AG10803 (cell line): ENCODE data around the gene L1CAM.

Experiments
- DNase-seq: peaks from one replicate; pipeline ENCODE4 v3.0.0; 2010; ENCODE audit warnings: low read depth
- H3K4me3 ChIP-seq: 2 replicates; pipeline ENCODE4 v1.5.1; 2011; ENCODE audit warnings: mild to moderate bottlenecking, low read length, control low read depth
- TF ChIP-seq, protein P1 (sequence below): conservative IDR thresholded peaks from 2 replicates; pipeline ENCODE4 v1.5.1; 2011; ENCODE audit warnings: mild to moderate bottlenecking, low read length, control low read depth, inconsistent platforms

Gene L1CAM

DNA sequence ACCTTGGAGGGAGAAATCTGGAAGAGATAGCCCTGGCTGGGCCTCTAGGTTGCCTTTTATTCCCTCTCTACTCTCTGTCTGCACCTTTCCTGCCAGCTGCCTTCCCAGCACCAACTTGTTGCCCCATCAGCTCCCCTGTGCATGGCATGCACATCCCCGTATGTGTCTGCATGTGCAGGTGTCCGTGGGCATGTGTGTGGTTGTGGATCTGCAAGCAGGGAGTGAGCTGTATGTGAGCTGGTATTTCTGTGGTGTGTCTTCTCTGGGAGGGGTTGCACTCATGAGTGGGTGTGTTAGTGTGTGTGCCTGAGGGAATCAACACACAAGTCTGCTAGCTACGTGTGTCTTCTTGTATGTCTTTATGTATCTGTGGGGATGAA lies 9.9 kb downstream of the L1CAM start:
- H3K4me3 ChIP-seq: no peak overlapping the region
- TF ChIP-seq, protein P1, sequence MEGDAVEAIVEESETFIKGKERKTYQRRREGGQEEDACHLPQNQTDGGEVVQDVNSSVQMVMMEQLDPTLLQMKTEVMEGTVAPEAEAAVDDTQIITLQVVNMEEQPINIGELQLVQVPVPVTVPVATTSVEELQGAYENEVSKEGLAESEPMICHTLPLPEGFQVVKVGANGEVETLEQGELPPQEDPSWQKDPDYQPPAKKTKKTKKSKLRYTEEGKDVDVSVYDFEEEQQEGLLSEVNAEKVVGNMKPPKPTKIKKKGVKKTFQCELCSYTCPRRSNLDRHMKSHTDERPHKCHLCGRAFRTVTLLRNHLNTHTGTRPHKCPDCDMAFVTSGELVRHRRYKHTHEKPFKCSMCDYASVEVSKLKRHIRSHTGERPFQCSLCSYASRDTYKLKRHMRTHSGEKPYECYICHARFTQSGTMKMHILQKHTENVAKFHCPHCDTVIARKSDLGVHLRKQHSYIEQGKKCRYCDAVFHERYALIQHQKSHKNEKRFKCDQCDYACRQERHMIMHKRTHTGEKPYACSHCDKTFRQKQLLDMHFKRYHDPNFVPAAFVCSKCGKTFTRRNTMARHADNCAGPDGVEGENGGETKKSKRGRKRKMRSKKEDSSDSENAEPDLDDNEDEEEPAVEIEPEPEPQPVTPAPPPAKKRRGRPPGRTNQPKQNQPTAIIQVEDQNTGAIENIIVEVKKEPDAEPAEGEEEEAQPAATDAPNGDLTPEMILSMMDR: no peak
- DNase-seq: no peak

DNA sequence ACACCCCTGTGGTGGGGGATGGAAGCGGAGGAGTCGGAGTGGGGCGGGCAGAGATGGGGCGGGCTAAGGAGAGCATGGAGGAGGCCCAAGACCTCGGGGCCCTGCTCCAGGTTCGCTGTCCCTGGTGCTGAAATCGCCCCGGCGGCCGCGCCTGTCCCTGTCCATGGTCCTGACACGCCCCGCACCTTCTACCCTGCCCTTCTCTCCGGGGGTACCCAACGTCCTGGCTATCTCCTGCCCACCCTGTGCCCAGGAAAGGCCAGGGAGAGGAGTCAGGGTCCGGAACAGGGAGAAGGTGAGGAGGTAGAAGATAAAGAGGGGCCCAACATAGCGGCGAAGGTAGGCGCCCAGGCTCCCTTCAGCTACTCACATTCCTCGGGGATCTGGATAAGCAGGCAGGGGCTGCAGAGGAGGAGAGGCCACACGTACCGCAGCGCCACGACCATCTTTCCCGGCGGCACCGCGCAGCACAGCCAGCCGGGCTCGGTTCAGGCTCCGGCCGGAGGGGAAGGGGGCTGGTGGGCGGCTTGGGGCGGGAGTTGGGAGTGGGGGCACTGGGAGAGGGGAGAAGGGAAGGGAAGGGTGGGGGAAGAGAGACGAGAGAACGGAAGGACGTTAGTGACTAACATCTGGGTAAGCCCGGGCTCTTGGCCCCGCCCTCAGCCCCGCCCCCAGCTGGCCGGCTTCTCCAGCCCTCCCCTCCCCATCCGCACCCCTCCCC lies 10.4 kb downstream of the L1CAM start:
- DNase-seq: peak; percentile 8
- H3K4me3 ChIP-seq: no peak overlapping the region
- TF ChIP-seq, protein P1: no peak

DNA sequence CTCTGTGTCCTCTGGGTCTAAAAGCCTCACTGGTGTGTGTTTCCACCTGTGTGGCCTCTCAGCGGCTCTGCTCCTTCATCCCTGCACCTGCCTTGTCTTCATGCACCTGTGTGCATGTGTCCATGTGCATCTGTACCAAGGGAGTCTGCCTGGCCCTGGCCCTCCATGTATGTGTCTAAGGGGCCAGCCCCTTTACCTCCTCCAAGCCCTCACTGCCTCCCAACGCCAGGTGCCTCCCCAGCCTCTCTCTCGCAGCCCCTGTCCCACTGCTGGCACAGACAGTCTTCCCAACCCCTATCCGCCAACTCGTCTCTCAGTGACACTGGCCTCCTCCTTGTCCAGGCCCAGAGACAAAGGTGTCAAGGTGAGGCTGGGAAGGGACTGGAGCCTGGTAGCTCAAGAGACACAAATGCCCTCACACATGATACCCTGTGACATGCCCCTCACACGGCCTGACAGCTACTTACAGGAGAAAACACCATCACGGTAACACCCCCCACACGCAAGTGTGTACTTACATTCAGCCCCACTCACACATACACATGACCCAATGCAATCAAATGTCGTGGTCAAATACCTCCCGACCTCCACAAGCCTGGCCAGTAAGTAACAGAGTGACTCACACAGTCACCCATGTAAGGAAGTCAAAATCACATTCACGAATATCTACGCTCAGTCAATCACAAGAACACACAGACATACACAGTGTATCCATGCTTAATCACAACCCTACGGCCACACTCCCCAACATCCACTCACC lies 11.4 kb downstream of the L1CAM start:
- H3K4me3 ChIP-seq: no peak overlapping the region
- TF ChIP-seq, protein P1: no peak
- no peak for DNase-seq

DNA sequence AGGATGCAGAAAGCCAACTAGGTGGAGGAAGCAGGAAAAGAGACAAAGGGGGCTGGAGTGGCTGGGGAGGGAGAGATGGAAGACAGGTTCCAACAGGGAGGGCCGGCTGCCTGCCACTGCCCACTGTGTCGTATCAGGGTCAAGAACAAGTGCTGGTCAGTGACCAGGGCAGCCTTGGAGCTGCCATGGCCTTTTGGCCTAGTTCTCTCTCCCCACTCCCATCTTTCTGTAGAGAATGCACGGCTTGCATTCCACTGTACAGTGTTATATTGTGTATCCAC lies 11.9 kb downstream of the L1CAM start:
- no peak for DNase-seq
- TF ChIP-seq, protein P1: no peak
- no peak overlapping the region for H3K4me3 ChIP-seq

DNA sequence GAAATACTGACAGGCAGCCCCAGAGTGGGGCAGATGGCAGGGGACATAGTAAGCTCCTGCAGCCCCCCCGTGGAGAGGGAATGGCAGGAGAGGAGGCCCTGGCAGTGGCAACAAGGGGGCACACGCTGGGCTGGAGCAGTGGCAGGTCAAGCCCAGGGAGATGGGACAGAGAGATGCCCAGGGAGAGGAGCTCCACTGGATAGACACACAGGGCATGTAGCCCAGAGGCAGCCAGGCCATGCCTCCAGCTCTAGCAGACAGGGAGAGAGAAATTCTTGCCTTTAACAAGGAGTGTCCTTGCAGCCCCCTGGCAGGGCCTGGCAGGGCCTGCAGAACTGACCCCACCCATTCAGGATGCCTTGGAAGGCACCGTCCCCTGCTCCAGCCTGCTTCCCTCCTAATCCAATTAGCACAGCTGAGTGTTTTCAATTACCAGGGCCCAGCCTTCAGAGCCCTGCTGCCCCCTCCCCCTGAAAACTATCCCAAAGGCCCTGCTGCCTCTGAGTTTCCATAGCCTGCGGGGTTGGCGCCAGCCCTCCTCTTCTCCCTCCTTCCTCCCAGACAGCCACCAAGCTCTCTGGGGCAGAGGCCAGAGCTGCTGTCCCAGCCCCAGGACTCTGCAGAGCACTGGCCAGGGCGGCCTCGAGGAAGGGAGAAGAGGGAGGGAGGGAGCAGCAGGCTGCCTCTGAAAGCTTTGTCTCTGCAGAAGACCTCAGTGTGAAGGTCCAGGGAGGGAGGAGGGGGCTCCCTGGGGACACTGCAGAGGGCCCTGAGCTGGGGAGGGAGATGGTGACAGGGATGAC lies 12.5 kb downstream of the L1CAM start:
- no peak overlapping the region for H3K4me3 ChIP-seq
- TF ChIP-seq, protein P1: no peak
- DNase-seq: no peak

DNA sequence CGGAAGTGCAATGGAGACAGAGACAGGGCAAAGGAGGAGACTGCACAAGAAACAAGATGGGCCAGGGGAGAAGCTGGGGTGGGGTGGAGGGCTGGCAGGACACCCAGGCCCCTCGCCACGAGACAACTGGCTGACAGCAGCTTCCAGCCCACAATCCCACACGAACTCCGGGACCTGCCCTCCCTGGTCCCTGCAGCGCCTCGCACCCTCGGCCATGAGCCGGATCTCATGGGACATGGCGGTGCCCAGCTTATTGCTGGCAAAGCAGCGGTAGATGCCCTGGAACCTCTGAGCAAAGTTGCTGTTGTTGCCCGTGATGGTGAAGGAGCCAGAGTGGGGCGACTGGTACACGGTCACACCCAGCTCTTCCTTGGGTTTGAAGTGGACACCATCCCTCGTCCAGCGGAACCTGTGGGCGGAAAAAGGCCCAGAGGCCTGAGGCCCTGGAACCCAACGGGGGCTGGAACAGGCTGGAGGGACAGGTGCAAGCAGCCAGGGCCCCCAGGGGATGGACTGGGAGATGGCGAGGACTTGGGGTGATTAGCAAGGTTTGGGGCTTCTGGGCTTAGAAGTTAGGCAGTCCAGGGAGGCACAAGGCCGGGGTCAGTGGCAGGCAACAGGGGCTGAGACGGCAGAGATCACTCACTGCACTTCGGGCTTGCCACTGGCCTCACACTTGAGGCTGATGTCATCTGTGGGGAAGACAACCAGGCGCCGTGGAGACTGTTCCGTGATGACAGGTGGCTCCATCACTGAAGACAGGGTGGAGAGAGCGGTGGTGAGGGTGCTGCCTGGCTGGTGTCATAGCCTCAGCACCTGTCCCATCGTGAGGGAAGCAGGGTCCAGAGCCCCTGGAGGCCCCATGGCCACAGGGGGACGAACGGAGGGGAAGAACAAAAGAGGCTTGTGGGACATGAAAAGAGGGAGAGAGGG lies 13.8 kb downstream of the L1CAM start:
- no peak for DNase-seq
- H3K4me3 ChIP-seq: no peak overlapping the region
- TF ChIP-seq, protein P1: no peak
